Measurements from ENCODE around the gene ARHGAP19. TPM values are rescaled to one million over a fixed set of nuclear protein-coding genes. Genes with fewer than 3 reads are reported as not detected.

Gene ARHGAP19
- total and polyA plus RNA-seq, 9 of the 15 experiments (the other 6 are each of a cell fraction or from before 2014, with no cell fraction given): 14.8 to 49.5 (median 26.8) TPM

- no peak overlapping the region for H3K4me3 ChIP-seq
- no peaks in the 10 kb centered on the region for H3K9me1 ChIP-seq (ENCODE audit: control insufficient read depth, insufficient read depth, low read length)
- no peak for FAIRE-seq
- H3K36me3 ChIP-seq (ENCODE audit: control insufficient read depth, insufficient read depth, low read length): no peaks in the 10 kb centered on the region
- POLR2A ChIA-PET: interaction anchor here (0.6 to 0.9 kb wide), 3 partner anchors 135 to 849 kb away, joined by 3 read pairs; partner anchors contain the start of gene OPALIN
- no peak for DNase-seq (ENCODE audit: extremely low read depth in 1 of 4, low spot score in 3 of 4)
- H3K27ac ChIP-seq (ENCODE audit: extremely low read depth, low read depth, low read length): no peak overlapping the region
- in situ Hi-C loops (cut with MboI): loop anchor here (5.0 kb wide), 1 partner anchor 126 kb away; no protein-coding TSS in a partner anchor
- BruUV-seq (replicated peaks): no TSS peak
- intact Hi-C loops (cut with micrococcal nuclease): no loop called here
- ATAC-seq: no peak
- H3K4me1 ChIP-seq (replicated peaks in 1 of 2; ENCODE audit: control insufficient read depth in 2 of 2, insufficient read depth in 2 of 2, low read length in 2 of 2): peaks cover 0 to 4% of the 10 kb centered on the region in 2 experiments; a peak in 1 of 5 replicates
- H2AFZ ChIP-seq (ENCODE audit: low read depth, low read length): no peak overlapping the region
- H3K4me2 ChIP-seq (ENCODE audit: insufficient read depth, low read length): no peak overlapping the region
- no peaks in the 10 kb centered on the region for H3K9me3 ChIP-seq (replicated peaks; ENCODE audit: control insufficient read depth, insufficient read depth, low read depth, low read length)
- H3K9ac ChIP-seq (ENCODE audit: insufficient read depth in 1 of 2, low read depth in 2 of 2, low read length in 2 of 2): no peak overlapping the region
- peaks cover 0 to 46% of the 10 kb centered on the region in 2 experiments; a peak in 2 of 5 replicates for H3K27me3 ChIP-seq (ENCODE audit: control insufficient read depth in 2 of 2, insufficient read depth in 2 of 2, low read length in 2 of 2)
- no peaks in the 10 kb centered on the region; the same call in 1 of the 2 replicates for H4K20me1 ChIP-seq (replicated peaks; ENCODE audit: control insufficient read depth, insufficient read depth, low read length)
- 0% methylated on average over 7 of the region's 7 CpGs for WGBS (ENCODE audit: insufficient coverage, low coverage, missing lambda C conversion rate)
- no peaks in the 10 kb centered on the region for H3K79me2 ChIP-seq (ENCODE audit: control insufficient read depth, insufficient read depth, low read length)
- CTCF ChIA-PET (ENCODE audit: low intra/inter-chr PET ratio): no interaction called here
- TF ChIP-seq HDAC1 (IDR thresholded peaks at IDR 0.05) (no peak), ZNF146 (CRISPR knock-in tag; IDR thresholded peaks at IDR 0.05; ENCODE audit: unreplicated experiment) (no peak), ZNF232 (CRISPR knock-in tag; IDR thresholded peaks at IDR 0.05) (no peak), BRF1 (IDR thresholded peaks at IDR 0.05; ENCODE audit: borderline replicate concordance, extremely low read depth, insufficient read length) (no peak), BHLHE40 (IDR thresholded peaks at IDR 0.05; ENCODE audit: low read length) (no peak), ZNF274 (IDR thresholded peaks at IDR 0.05; ENCODE audit: borderline replicate concordance, low read depth, low read length) (no peak), TRIM28 (IDR thresholded peaks at IDR 0.05) (no peak), ILK (tag; IDR thresholded peaks at IDR 0.05; ENCODE audit: borderline replicate concordance, low read depth) (no peak), ZNF444 (CRISPR knock-in tag; IDR thresholded peaks at IDR 0.05) (no peak), TGIF2 (CRISPR knock-in tag; IDR thresholded peaks at IDR 0.05) (no peak), BCLAF1 (IDR thresholded peaks at IDR 0.05; ENCODE audit: borderline replicate concordance in 1 of 2, control insufficient read depth in 1 of 2, low read depth in 2 of 2, low read length in 1 of 2) (no peak), ZBTB5 (IDR thresholded peaks at IDR 0.05) (no peak), ARHGAP35 (IDR thresholded peaks at IDR 0.05; ENCODE audit: partially characterized antibody) (no peak)
These were observed 84.6 kb downstream of the ARHGAP19 start for GRCh38 chr10:97207756-97208346.

All from K562 (cell line).